ENCODE measurements around the gene HAO2. TPM values are rescaled to one million over a fixed set of nuclear protein-coding genes. Genes with fewer than 3 reads are reported as not detected.

The HAO2 gene
- total and polyA plus RNA-seq, 4 donors, result not detected

DNA sequence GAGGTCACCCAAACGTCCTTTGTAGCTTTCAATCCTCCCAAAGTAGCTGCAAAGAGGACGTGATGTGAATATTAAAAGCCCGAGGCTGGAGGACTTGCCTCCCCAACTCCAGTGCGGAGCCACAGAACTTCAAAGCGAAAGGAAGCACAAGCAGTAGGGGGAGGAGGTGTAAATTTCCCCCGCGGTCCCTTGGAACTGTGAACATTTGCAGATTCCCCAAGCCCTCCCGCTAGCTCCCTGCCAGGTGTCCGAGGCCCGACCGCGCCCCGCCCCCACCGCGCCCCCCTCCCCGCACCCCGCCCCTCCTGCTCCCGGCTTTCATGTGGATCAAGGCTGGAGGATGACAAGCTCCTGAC, 41.5 kb upstream of the HAO2 start:
- Histone ChIP-seq H3K27ac (ENCODE audit: low read depth in 1 of 2, low read length in 1 of 2) (no peak overlapping the region), H3K36me3 (ENCODE audit: control insufficient read depth in 4 of 4, insufficient read depth in 4 of 4, low read length in 4 of 4) (no peaks in the 10 kb centered on the region), H3K4me1 (ENCODE audit: control insufficient read depth in 5 of 5, insufficient read depth in 5 of 5, low read length in 5 of 5) (peaks cover 0 to 11% (median 0%) of the 10 kb centered on the region in 5 donors), H3K9me3 (ENCODE audit: control insufficient read depth in 4 of 4, insufficient read depth in 3 of 4, low read length in 3 of 4) (peaks cover 0 to 2% (median 0%) of the 10 kb centered on the region in 4 donors), H3K9ac (ENCODE audit: insufficient read depth in 1 of 2, low read length in 2 of 2) (no peak overlapping the region), H3K4me3 (no peak overlapping the region), H3K27me3 (ENCODE audit: control insufficient read depth in 3 of 3, insufficient read depth in 3 of 3, low read length in 2 of 3) (no peaks in the 10 kb centered on the region)
- TF ChIP-seq CTCF (IDR thresholded peaks at IDR 0.05; ENCODE audit: control extremely low read depth, extremely low read depth), result no peak
- no peak for ATAC-seq (ENCODE audit: insufficient read depth, low FRiP score)
- 2 to 3% methylated on average over 18 of the region's 18 CpGs for WGBS, 2 donors
- DNase-seq, result peak in 1 of 3 donors; percentile 31

GRCh38 chr1:119327450-119328155, 41.0 kb upstream of the HAO2 start:
- Histone ChIP-seq H3K9ac (ENCODE audit: insufficient read depth in 1 of 2, low read length in 2 of 2) (peak overlapping the region in 1 of 2 donors; percentile 30), H3K27me3 (ENCODE audit: control insufficient read depth in 3 of 3, insufficient read depth in 3 of 3, low read length in 2 of 3) (no peaks in the 10 kb centered on the region), H3K4me3 (no peak overlapping the region), H3K36me3 (ENCODE audit: control insufficient read depth in 4 of 4, insufficient read depth in 4 of 4, low read length in 4 of 4) (no peaks in the 10 kb centered on the region), H3K27ac (ENCODE audit: low read depth in 1 of 2, low read length in 1 of 2) (no peak overlapping the region), H3K9me3 (ENCODE audit: control insufficient read depth in 4 of 4, insufficient read depth in 3 of 4, low read length in 3 of 4) (peaks cover 0 to 2% (median 0%) of the 10 kb centered on the region in 4 donors), H3K4me1 (ENCODE audit: control insufficient read depth in 5 of 5, insufficient read depth in 5 of 5, low read length in 5 of 5) (peaks cover 0 to 12% (median 0%) of the 10 kb centered on the region in 5 donors)
- DNase-seq, result peak; percentile 49 to 58 (median 55)
- peak; percentile 19 for ATAC-seq (ENCODE audit: insufficient read depth, low FRiP score)
- TF ChIP-seq CTCF (IDR thresholded peaks at IDR 0.05; ENCODE audit: control extremely low read depth, extremely low read depth), result no peak
- 3 to 6% methylated on average over 34 of the region's 34 CpGs for WGBS, 2 donors

DNA sequence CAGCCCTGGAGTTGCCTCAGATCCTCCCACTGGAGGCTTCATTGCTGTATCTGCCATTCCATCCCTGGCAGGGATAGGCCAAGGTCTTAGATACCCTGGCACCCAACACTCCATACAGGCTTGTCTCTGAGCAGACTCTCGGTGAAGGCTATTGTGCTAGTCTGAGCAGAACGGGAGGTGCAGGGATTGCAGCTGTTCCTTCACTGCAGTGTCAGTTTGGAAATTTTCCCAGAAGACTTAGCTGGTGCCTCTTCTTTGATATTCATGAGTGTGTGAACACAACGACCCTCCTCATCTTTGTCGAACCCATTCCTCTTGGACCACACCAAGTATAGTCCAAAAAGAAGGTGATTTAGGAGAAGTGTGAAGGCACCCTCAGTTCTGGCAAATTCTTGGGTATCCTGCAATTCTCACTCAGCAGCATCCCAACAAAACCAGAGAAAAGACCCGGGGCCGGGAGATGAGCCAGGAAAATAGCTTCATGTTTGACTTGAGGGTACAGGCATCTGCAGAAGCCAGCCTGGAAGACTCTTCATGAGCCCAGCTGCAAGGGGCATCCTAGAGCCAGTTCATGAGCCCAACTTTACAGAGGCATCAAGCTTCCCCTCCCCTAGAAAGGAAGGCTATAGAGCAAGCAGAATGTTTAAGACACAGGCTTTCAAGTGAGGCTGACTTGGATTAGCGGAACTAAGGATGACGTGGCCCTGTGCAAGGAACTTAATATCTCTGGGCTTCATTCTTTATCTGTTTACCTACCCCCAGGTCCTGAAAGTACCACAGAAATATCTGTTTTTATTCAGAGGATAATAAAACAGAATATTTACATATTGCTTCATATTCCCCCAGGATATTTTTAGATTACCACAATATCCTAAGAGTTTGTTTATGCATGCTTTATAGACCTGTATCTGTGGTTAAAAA, 38.8 kb upstream of the HAO2 start:
- no peak overlapping the region for H3K4me3 ChIP-seq
- WGBS, 2 donors, result 82 to 89% methylated on average over 8 of the region's 8 CpGs
- peaks cover 0 to 14% (median 0%) of the 10 kb centered on the region in 5 donors for H3K4me1 ChIP-seq (ENCODE audit: control insufficient read depth in 5 of 5, insufficient read depth in 5 of 5, low read length in 5 of 5)
- H3K27me3 ChIP-seq (ENCODE audit: control insufficient read depth in 3 of 3, insufficient read depth in 3 of 3, low read length in 2 of 3), result no peaks in the 10 kb centered on the region
- TF ChIP-seq CTCF (IDR thresholded peaks at IDR 0.05; ENCODE audit: control extremely low read depth, extremely low read depth), result no peak
- H3K36me3 ChIP-seq (ENCODE audit: control insufficient read depth in 4 of 4, insufficient read depth in 4 of 4, low read length in 4 of 4), result no peaks in the 10 kb centered on the region
- H3K27ac ChIP-seq (ENCODE audit: low read depth in 1 of 2, low read length in 1 of 2), result no peak overlapping the region
- no peak overlapping the region for H3K9ac ChIP-seq (ENCODE audit: insufficient read depth in 1 of 2, low read length in 2 of 2)
- ATAC-seq (ENCODE audit: insufficient read depth, low FRiP score), result no peak
- DNase-seq, result peak in 2 of 3 donors; percentile 36 to 61
- peaks cover 0 to 2% (median 0%) of the 10 kb centered on the region in 4 donors for H3K9me3 ChIP-seq (ENCODE audit: control insufficient read depth in 4 of 4, insufficient read depth in 3 of 4, low read length in 3 of 4)
